Esophagus (tissue), 2 donors: ENCODE data around the gene TNFRSF11A. TPM values are rescaled to one million over a fixed set of nuclear protein-coding genes. Genes with fewer than 3 reads are reported as not detected.

Experiments used
- H3K27ac ChIP-seq, 2 donors: one replicate each; pipeline ENCODE4 v1.5.1; 2013; ENCODE audit warnings: low read depth in 2 of 2, mild to moderate bottlenecking in 2 of 2, inconsistent platforms in 1 of 2, low read length in 1 of 2, moderate library complexity in 1 of 2
- H3K27me3 ChIP-seq, 2 donors: one replicate each; pipeline ENCODE4 v1.6.1; 2013; ENCODE audit warnings: low read length in 2 of 2, control low read depth in 1 of 2, mild to moderate bottlenecking in 1 of 2; ENCODE audit not compliant: insufficient read depth in 2 of 2, control insufficient read depth in 1 of 2
- H3K36me3 ChIP-seq, 2 donors: one replicate each; pipeline ENCODE4 v1.6.1; 2013; ENCODE audit warnings: low read length in 1 of 2; ENCODE audit not compliant: control insufficient read depth in 2 of 2, insufficient read depth in 2 of 2
- H3K4me1 ChIP-seq, 2 donors: one replicate each; pipeline ENCODE4 v1.6.1; 2013; ENCODE audit warnings: low read length in 1 of 2; ENCODE audit not compliant: control insufficient read depth in 2 of 2, insufficient read depth in 2 of 2
- H3K4me3 ChIP-seq, 2 donors: one replicate each; pipeline ENCODE4 v1.5.1; 2013; ENCODE audit warnings: low read length in 2 of 2, mild to moderate bottlenecking in 2 of 2, low read depth in 1 of 2, moderate library complexity in 1 of 2
- H3K9me3 ChIP-seq, 2 donors: one replicate each; pipeline ENCODE4 v1.6.1; 2013; ENCODE audit warnings: mild to moderate bottlenecking in 2 of 2, low read depth in 1 of 2, low read length in 1 of 2, moderate library complexity in 1 of 2; ENCODE audit not compliant: control insufficient read depth in 2 of 2, insufficient read depth in 1 of 2
- WGBS, 2 donors: extraction: QIAGEN DNeasy Blood & Tissue Kit; methylation state at CpG; one replicate each; pipeline ENCODE4 v1.1.7; 2013; 5-methylcytosine and 5-hydroxymethylcytosine counted together
- polyA plus RNA-seq, 2 donors: library from polyadenylated mRNA; stranded (reverse); fragments of 200-250 nt; gene quantifications; one replicate each; pipeline ENCODE4 v1.2.3, GENCODE V29; 2013
- donor health status: healthy with polysubstance abuse.
- donor health status: Bipolar disorder and iron deficiency.

The TNFRSF11A gene
- polyA plus RNA-seq, 2 donors = 1.2 to 2.2 TPM

GRCh38 chr18:62331581-62332356, 6.7 kb downstream of the TNFRSF11A start:
- Histone ChIP-seq H3K36me3 (no peaks in the 10 kb centered on the region), H3K4me3 (no peak overlapping the region), H3K4me1 (no peaks in the 10 kb centered on the region), H3K27ac (no peak overlapping the region), H3K9me3 (no peaks in the 10 kb centered on the region), H3K27me3 (peaks cover 0 to 6% of the 10 kb centered on the region in 2 donors)
- 71 to 76% methylated on average over 8 of the region's 8 CpGs for WGBS, 2 donors

- peaks cover 0 to 3% of the 10 kb centered on the region in 2 donors for H3K27me3 ChIP-seq
Observed at GRCh38 chr18:62332431-62332830, 7.3 kb downstream of the TNFRSF11A start.

GRCh38 chr18:62332964-62333695, 8.0 kb downstream of the TNFRSF11A start:
- no peaks in the 10 kb centered on the region for H3K9me3 ChIP-seq
- no peaks in the 10 kb centered on the region for H3K36me3 ChIP-seq
- H3K27ac ChIP-seq = no peak overlapping the region
- WGBS, 2 donors = 82 to 88% methylated on average over 13 of the region's 13 CpGs
- peaks cover 0 to 2% of the 10 kb centered on the region in 2 donors for H3K27me3 ChIP-seq
- no peak overlapping the region for H3K4me3 ChIP-seq
- H3K4me1 ChIP-seq = no peaks in the 10 kb centered on the region

More at GRCh38 chr18:62332431-62332830, 7.3 kb downstream of the TNFRSF11A start:
- Histone ChIP-seq H3K27ac (no peak overlapping the region), H3K9me3 (no peaks in the 10 kb centered on the region), H3K36me3 (no peaks in the 10 kb centered on the region), H3K4me1 (no peaks in the 10 kb centered on the region), H3K4me3 (no peak overlapping the region)
- WGBS, 2 donors = 66 to 77% methylated on average over 3 of the region's 3 CpGs

- H3K27me3 ChIP-seq = no peaks in the 10 kb centered on the region
- WGBS, 2 donors = 80 to 83% methylated on average over 8 of the region's 8 CpGs
- H3K27ac ChIP-seq = no peak overlapping the region
Observed at GRCh38 chr18:62334120-62334519, 9.0 kb downstream of the TNFRSF11A start.

GRCh38 chr18:62335494-62335893, 10.4 kb downstream of the TNFRSF11A start:
- H3K4me1 ChIP-seq = no peaks in the 10 kb centered on the region
- H3K36me3 ChIP-seq = no peaks in the 10 kb centered on the region
- 66 to 70% methylated on average over 5 of the region's 5 CpGs for WGBS, 2 donors
- no peaks in the 10 kb centered on the region for H3K27me3 ChIP-seq
- no peak overlapping the region for H3K4me3 ChIP-seq
- no peaks in the 10 kb centered on the region for H3K9me3 ChIP-seq
- no peak overlapping the region for H3K27ac ChIP-seq

More at GRCh38 chr18:62334120-62334519, 9.0 kb downstream of the TNFRSF11A start:
- Histone ChIP-seq H3K36me3 (no peaks in the 10 kb centered on the region), H3K9me3 (no peaks in the 10 kb centered on the region), H3K4me3 (no peak overlapping the region), H3K4me1 (no peaks in the 10 kb centered on the region)

GRCh38 chr18:62336618-62337017, 11.5 kb downstream of the TNFRSF11A start:
- Histone ChIP-seq H3K36me3 (no peaks in the 10 kb centered on the region), H3K4me3 (no peak overlapping the region), H3K27ac (no peak overlapping the region), H3K27me3 (no peaks in the 10 kb centered on the region), H3K9me3 (no peaks in the 10 kb centered on the region), H3K4me1 (no peaks in the 10 kb centered on the region)
- 89 to 91% methylated on average over 5 of the region's 5 CpGs for WGBS, 2 donors

- no peaks in the 10 kb centered on the region for H3K9me3 ChIP-seq
- no peaks in the 10 kb centered on the region for H3K36me3 ChIP-seq
- H3K4me3 ChIP-seq = no peak overlapping the region
- H3K27me3 ChIP-seq = no peaks in the 10 kb centered on the region
- H3K4me1 ChIP-seq = no peaks in the 10 kb centered on the region
- H3K27ac ChIP-seq = no peak overlapping the region
- WGBS, 2 donors = 60 to 65% methylated on average over 7 of the region's 7 CpGs
Observed at GRCh38 chr18:62337336-62337735, 12.2 kb downstream of the TNFRSF11A start.

GRCh38 chr18:62338446-62339105, 13.5 kb downstream of the TNFRSF11A start:
- Histone ChIP-seq H3K4me1 (no peaks in the 10 kb centered on the region), H3K36me3 (no peaks in the 10 kb centered on the region), H3K27me3 (no peaks in the 10 kb centered on the region), H3K27ac (no peak overlapping the region), H3K4me3 (no peak overlapping the region), H3K9me3 (no peaks in the 10 kb centered on the region)
- WGBS, 2 donors = 81% methylated on average over 10 of the region's 10 CpGs

- H3K4me3 ChIP-seq = no peak overlapping the region
- H3K27me3 ChIP-seq = no peaks in the 10 kb centered on the region
- H3K27ac ChIP-seq = no peak overlapping the region
- no peaks in the 10 kb centered on the region for H3K9me3 ChIP-seq
- 61 to 64% methylated on average over 15 of the region's 15 CpGs for WGBS, 2 donors
- no peaks in the 10 kb centered on the region for H3K4me1 ChIP-seq
- no peaks in the 10 kb centered on the region for H3K36me3 ChIP-seq
Observed at GRCh38 chr18:62339106-62339988, 14.2 kb downstream of the TNFRSF11A start.
